Testis (tissue), 3 donors: ENCODE measurements around the gene LRRC66. TPM values are rescaled to one million over a fixed set of nuclear protein-coding genes. Genes with fewer than 3 reads are reported as not detected.

ENCODE experiments used
- DNase-seq: peaks from one replicate; pipeline ENCODE4 v3.0.0-alpha.2; 2019
- H3K27ac ChIP-seq, 2 donors: fragments of 200-600 bp; sonication (generic); one replicate each; pipeline ENCODE4 v1.5.1; 2019
- H3K27me3 ChIP-seq: fragments of 200-600 bp; sonication (generic); one replicate; pipeline ENCODE4 v1.5.1; 2019
- H3K36me3 ChIP-seq: fragments of 200-600 bp; sonication (generic); one replicate; pipeline ENCODE4 v1.5.1; 2017; ENCODE audit warnings: low read depth; ENCODE audit errors: missing control alignments
- H3K4me1 ChIP-seq: fragments of 200-600 bp; sonication (generic); one replicate; pipeline ENCODE4 v1.5.1; 2019
- H3K4me3 ChIP-seq, 2 donors: fragments of 200-600 bp; sonication (generic); one replicate each; pipeline ENCODE4 v1.5.1; 2017 to 2019
- H3K9me3 ChIP-seq: fragments of 200-600 bp; sonication (generic); one replicate; pipeline ENCODE4 v1.5.1; 2017
- CTCF ChIP-seq, 3 experiments: fragments of 450-650 bp in 2 of 3; fragments of 200-600 bp in 1 of 3; sonication (generic) in 1 of 3; IDR thresholded peaks; one replicate each; pipeline ENCODE4 v1.5.1; 2016 to 2019; ENCODE audit warnings: antibody characterized with exemption in 3 of 3, mild to moderate bottlenecking in 2 of 3, moderate library complexity in 1 of 3
- POLR2A ChIP-seq: fragments of 450-650 bp; IDR thresholded peaks from one replicate; pipeline ENCODE4 v1.6.1; 2017; ENCODE audit warnings: antibody characterized with exemption, mild to moderate bottlenecking, moderate library complexity
- WGBS, 2 donors: methylation state at CpG; one replicate each; pipeline ENCODE4 v1.1.5; 2018; 5-methylcytosine and 5-hydroxymethylcytosine counted together
- intact Hi-C: fragments of 100-400 bp; cut with DNase I; formaldehyde crosslinking; loops from one replicate; pipeline ENCODE4 v1.15.1; 2023; ENCODE audit warnings: low total_unique reads
- polyA plus RNA-seq: library from polyadenylated mRNA; stranded (reverse); fragments of 350-450 nt; fragmentation: Illumina TruSeq; extraction: RNeasy Lipid Tissue Mini Kit (QIAGEN cat#74804); gene quantifications from one replicate; pipeline ENCODE4 v1.2.3, GENCODE V29; 2014; ENCODE audit warnings: low read depth, low replicate concordance; ENCODE audit not compliant: insufficient read depth
- total RNA-seq, 2 donors: library from RNA; depleted of rRNA; stranded (reverse); fragments of >200 nt; gene quantifications; one replicate each; pipeline ENCODE4 v1.2.3, GENCODE V29; 2016

Gene LRRC66
- total and polyA plus RNA-seq, 3 donors from 2014 or later, result 0.87 to 2.4 (median 1.0) TPM

GRCh38 chr4:52057196-52057595, 37.0 kb upstream of the LRRC66 start:
- no peak for DNase-seq
- H3K36me3 ChIP-seq, result no peaks in the 10 kb centered on the region
- TF ChIP-seq CTCF (IDR thresholded peaks at IDR 0.05) (no peak), POLR2A (no peak)
- no peaks in the 10 kb centered on the region for H3K4me1 ChIP-seq
- no peaks in the 10 kb centered on the region for H3K27me3 ChIP-seq
- H3K27ac ChIP-seq, result no peak overlapping the region
- no peaks in the 10 kb centered on the region for H3K9me3 ChIP-seq
- no peak overlapping the region for H3K4me3 ChIP-seq
- intact Hi-C loops, result no loop called here

GRCh38 chr4:52054254-52054653, 34.1 kb upstream of the LRRC66 start:
- Histone ChIP-seq H3K4me1 (no peaks in the 10 kb centered on the region), H3K27ac (no peak overlapping the region), H3K36me3 (no peaks in the 10 kb centered on the region), H3K4me3 (no peak overlapping the region), H3K27me3 (no peaks in the 10 kb centered on the region), H3K9me3 (no peaks in the 10 kb centered on the region)
- intact Hi-C loops, result no loop called here
- 84 to 92% methylated on average over 3 of the region's 3 CpGs for WGBS, 2 donors
- no peak for DNase-seq
- TF ChIP-seq CTCF (IDR thresholded peaks at IDR 0.05), result no peak
- no peak for TF ChIP-seq POLR2A

- H3K27me3 ChIP-seq, result no peaks in the 10 kb centered on the region
- TF ChIP-seq CTCF (IDR thresholded peaks at IDR 0.05), result no peak
- no peak for TF ChIP-seq POLR2A
- no peaks in the 10 kb centered on the region for H3K4me1 ChIP-seq
- peak; percentile 17 for DNase-seq
- peak overlapping the region; percentile 58 to 73 for H3K4me3 ChIP-seq
- WGBS, 2 donors, result 37 to 45% methylated on average over 7 of the region's 7 CpGs
- no peak overlapping the region for H3K27ac ChIP-seq
- no peaks in the 10 kb centered on the region for H3K9me3 ChIP-seq
- intact Hi-C loops, result no loop called here
- H3K36me3 ChIP-seq, result no peaks in the 10 kb centered on the region
Observed at GRCh38 chr4:52052475-52052780, 32.3 kb upstream of the LRRC66 start.

GRCh38 chr4:52051615-52052474, 31.7 kb upstream of the LRRC66 start:
- intact Hi-C loops, result no loop called here
- Histone ChIP-seq H3K9me3 (no peaks in the 10 kb centered on the region), H3K4me3 (peak overlapping the region; percentile 58 to 73), H3K36me3 (no peaks in the 10 kb centered on the region), H3K27me3 (no peaks in the 10 kb centered on the region), H3K4me1 (no peaks in the 10 kb centered on the region), H3K27ac (peak overlapping the region; percentile 42 to 80)
- DNase-seq, result peak; percentile 89
- no peak for TF ChIP-seq POLR2A
- TF ChIP-seq CTCF (IDR thresholded peaks at IDR 0.05), result no peak
- 8 to 12% methylated on average over 46 of the region's 46 CpGs for WGBS, 2 donors

- Histone ChIP-seq H3K27ac (peak within 1 kb of the TSS; percentile 42 to 80), H3K36me3 (no peaks in the 10 kb centered on the region), H3K4me1 (no peaks in the 10 kb centered on the region), H3K27me3 (no peaks in the 10 kb centered on the region), H3K9me3 (no peaks in the 10 kb centered on the region), H3K4me3 (peak within 1 kb of the TSS; percentile 58 to 73)
- DNase-seq, result peak; percentile 55
- intact Hi-C loops, result no loop called here
- 2 to 7% methylated on average over 22 to 44 of the region's 44 CpGs for WGBS, 2 donors
- no peak for TF ChIP-seq CTCF (IDR thresholded peaks at IDR 0.05)
Observed at GRCh38 chr4:52051213-52051614, 31.1 kb upstream of the LRRC66 start, which contains the start of gene SPATA18. Gene SPATA18, plus strand, starts transcription at chr4:52051304. Its CDS starts 401 bp downstream, at chr4:52051705.
